ENCODE measurements around the gene CEND1.

Gene CEND1

GRCh38 chr11:827146-827896 is 37.4 kb upstream of the CEND1 start:
- DNase-seq, result peak; percentile 30 to 48 (median 42)

- peak in 1 of 3 experiments; percentile 42 for DNase-seq
Measured at GRCh38 chr11:826836-827145, 36.9 kb upstream of the CEND1 start.

GRCh38 chr11:826227-826621 is 36.3 kb upstream of the CEND1 start:
- no peak for DNase-seq

- no peak for DNase-seq
Measured at GRCh38 chr11:825366-826226, 35.7 kb upstream of the CEND1 start.

- DNase-seq, result peak; percentile 64 to 71 (median 65)
Measured at GRCh38 chr11:824942-825341, 35.1 kb upstream of the CEND1 start.

- peak; percentile 68 to 90 (median 78) for DNase-seq
Measured at GRCh38 chr11:824292-824880, 34.5 kb upstream of the CEND1 start.

- peak in 2 of 3 experiments; percentile 47 to 56 for DNase-seq
Measured at GRCh38 chr11:823441-824291, 33.8 kb upstream of the CEND1 start.

GRCh38 chr11:821512-822371 is 31.9 kb upstream of the CEND1 start:
- no peak for DNase-seq

GRCh38 chr11:820655-821511 is 31.0 kb upstream of the CEND1 start:
- no peak for DNase-seq

GRCh38 chr11:819943-820649 is 30.2 kb upstream of the CEND1 start:
- peak; percentile 76 to 86 (median 82) for DNase-seq

- peak; percentile 91 to 97 (median 91) for DNase-seq
Measured at GRCh38 chr11:819129-819931, 29.4 kb upstream of the CEND1 start.

- no peak for DNase-seq
Measured at GRCh38 chr11:818396-819128, 28.7 kb upstream of the CEND1 start, which contains the start of gene PNPLA2. Gene PNPLA2, plus strand, starts transcription at chr11:818914. Its CDS starts 805 bp downstream, at chr11:819719.

- DNase-seq, result no peak
Measured at GRCh38 chr11:816433-816779, 26.5 kb upstream of the CEND1 start.

- DNase-seq, result no peak
Measured at GRCh38 chr11:815675-816432, 26.0 kb upstream of the CEND1 start.

- no peak for DNase-seq
Measured at GRCh38 chr11:813456-814096, 23.7 kb upstream of the CEND1 start.

GRCh38 chr11:813072-813455 is 23.2 kb upstream of the CEND1 start:
- DNase-seq, result no peak

- no peak for DNase-seq
Measured at GRCh38 chr11:812390-812789, 22.5 kb upstream of the CEND1 start.
